DMS 273 treated with DMSO at 0.1 percent for 48 hours (cell line): ENCODE results near the gene PSPN.
"Not testable (repeated sequence)": the region's sequence is repeated elsewhere in the genome, so short reads cannot be mapped to it uniquely, and the experiment has no call there.

ENCODE experiments used
- DNase-seq: peaks from one replicate; lab custom pipeline; 2025; lab: John Stamatoyannopoulos, UW

PSPN gene

DNA sequence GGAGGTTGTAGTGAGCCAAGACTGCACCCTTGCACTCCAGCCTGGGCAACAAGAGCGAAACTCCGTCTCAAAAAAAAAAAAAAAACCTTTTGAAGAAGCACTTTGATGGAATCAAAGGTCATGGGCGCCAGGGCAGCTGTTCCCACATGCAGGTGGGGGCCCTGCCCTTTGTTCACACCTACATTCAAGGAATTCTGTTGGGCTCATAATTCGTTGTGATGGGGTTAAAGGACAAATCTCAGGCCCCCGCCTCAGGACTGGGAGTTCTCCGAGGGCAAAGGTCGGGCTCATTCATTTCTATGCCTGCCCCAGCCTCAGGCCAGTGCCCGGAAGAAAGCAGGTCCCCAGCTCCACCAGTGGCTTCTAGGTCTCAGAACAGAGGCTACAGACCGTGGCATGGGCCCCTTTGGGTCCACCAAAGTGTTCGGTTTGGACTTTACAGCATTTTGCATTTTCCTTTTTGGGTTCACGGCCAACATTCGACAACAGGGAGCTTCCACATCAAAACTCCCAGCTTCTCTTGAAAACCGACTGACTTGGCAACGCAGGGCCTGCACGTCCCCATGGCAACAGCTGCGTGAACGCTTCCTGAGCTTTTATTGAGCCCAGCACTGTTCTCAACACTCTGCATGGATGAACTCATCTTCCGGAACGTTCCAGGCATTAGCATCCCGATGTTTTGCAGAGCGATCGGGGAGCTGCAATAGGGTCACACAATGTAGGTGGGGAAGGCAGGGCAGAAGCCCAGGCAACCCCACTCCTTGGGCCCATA lies 27.3 kb upstream of the PSPN start:
- no peak for DNase-seq

GRCh38 chr19:6402058-6402457 lies 26.3 kb upstream of the PSPN start:
- no peak for DNase-seq

DNA sequence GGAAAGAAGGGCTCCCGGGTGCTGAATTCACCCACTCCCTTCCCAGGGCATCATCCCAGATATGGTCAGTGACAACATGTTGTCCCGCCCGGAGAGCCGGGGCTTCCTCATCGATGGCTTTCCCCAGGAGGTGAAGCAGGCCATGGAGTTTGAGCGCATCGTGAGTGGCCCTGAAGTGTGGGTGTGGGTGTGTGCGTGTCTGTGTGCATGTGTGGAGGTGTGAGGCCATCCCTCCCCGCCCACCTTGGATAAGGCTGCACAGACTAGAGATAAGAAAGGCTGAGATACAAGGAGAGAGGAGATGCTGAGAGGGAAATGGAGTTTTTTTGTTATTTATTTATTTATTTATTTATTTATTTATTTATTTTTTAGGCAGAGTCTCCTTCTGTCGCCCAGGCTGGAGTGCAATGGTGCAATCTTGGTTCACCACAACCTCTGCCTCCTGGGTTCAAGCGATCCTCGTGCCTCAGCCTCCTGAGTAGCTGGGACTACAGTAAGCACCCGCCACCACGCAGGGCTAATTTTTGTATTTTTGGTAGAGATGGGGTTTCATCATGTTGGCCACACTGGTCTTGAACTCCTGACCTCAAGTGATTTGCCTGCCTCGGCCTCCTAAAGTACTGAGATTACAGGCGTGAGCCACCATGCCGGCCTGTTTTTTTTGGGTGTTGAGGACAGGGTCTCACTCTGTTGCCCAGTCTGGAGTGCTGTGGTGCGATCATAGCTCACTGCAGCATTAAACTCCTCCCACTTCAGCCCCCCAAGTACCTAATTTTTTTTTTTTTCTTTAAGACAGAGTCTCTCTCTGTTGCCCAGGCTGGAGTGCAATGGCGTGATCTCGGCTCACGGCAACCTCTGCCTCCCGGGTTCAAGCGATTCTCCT lies 24.6 kb upstream of the PSPN start:
- DNase-seq, result not testable (repeated sequence)

- DNase-seq, result no peak
These were observed 20.6 kb upstream of the PSPN start for GRCh38 chr19:6396305-6396704.

GRCh38 chr19:6394831-6395230 lies 19.1 kb upstream of the PSPN start:
- DNase-seq, result no peak

DNA sequence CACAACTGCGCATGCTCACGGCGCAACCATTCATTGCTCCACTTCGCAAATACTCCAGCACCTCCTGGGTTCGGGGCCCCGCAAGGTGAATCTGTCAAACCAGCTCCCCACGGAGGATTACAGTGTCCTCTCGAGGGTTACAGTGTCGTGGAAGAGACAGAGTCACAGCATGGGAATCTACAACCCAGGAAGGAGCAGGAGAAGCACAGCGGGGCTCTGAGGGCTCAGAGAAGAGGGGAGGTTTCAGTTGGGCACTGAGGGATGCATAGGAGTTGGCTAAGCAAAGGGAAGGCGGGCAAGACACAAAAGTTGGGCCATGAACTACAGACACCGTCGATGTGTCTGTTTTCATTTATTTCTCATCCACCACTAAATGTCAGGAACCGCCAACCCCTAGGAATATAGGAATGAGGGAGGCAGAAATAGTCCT lies 18.3 kb upstream of the PSPN start:
- no peak for DNase-seq

- peak; percentile 81 for DNase-seq
These were observed 17.6 kb upstream of the PSPN start, which contains the start of gene GTF2F1 for GRCh38 chr19:6393074-6393982. GTF2F1 (minus strand) TSS chr19:6393164; CDS start chr19:6392995, 169 bp downstream.

GRCh38 chr19:6392221-6393073 lies 16.7 kb upstream of the PSPN start:
- DNase-seq, result no peak

DNA sequence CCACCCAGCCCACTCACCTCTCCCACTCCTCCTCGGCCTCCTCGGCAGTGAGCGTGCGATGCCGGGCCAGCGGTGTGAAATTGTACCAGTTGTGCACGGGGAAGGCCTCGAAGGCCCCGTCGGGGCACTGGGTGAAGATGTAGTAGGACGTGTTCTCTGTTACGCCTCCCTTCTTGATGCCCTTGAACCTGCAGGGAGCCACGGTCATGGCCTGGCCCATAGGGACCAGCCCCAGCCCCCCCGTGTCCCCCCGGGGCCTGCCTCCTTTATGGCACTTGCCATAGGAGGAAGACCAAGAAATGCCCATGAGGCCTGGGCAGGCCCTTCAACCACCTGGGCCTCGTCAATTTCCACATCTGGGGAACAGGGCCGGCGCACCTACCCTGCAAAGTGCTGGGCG lies 11.6 kb upstream of the PSPN start:
- no peak for DNase-seq

GRCh38 chr19:6384381-6384780 lies 8.6 kb upstream of the PSPN start:
- no peak for DNase-seq

- DNase-seq, result no peak
These were observed 7.5 kb upstream of the PSPN start for GRCh38 chr19:6383188-6383587.

- DNase-seq, result no peak
These were observed 5.5 kb upstream of the PSPN start for GRCh38 chr19:6381030-6381750.

DNA sequence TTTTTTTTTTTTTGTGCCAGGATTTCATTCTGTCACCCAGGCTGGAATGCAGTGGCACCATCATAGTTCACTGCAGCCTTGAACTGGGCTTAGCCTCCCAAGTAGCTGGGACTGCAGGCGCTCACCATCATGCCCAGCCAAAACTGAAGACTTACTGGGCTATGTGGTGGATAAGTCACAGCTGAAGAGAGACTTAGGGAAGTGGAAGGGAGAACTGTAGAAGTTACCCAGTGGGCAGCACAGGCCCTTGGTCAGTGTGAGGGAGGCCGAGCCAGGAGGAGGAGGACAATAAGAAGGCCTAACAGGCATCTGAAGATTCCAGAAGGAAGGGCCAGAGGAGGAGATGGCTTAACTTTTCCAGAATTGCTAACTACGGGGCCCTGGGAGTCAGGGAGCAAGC lies 4.0 kb upstream of the PSPN start:
- no peak for DNase-seq

DNA sequence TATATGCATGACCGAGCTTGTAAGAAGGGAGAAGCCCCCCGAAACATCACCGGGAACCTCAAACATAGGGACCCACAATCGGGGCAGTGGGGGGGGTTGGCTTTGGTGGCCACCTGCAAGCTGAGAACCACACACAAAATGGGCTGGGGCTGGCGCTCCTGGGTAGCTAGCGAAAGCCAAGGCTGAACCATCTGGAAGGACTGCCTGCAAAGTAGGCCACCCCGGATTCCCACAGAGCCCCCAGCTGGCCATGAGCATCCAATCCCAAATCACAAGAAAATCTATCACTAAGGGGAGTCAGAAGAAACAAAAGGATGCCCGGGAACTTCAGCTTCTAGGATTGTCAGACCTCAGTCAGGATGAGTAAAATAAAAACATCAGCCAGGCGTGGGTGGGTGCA lies 2.8 kb upstream of the PSPN start:
- no peak for DNase-seq

- DNase-seq, result no peak
These were observed 2.3 kb upstream of the PSPN start for GRCh38 chr19:6378041-6378440.

- DNase-seq, result no peak
These were observed 918 bp upstream of the PSPN start for GRCh38 chr19:6376512-6377190.

GRCh38 chr19:6374711-6375410 lies 872 bp downstream of the PSPN start:
- no peak for DNase-seq

GRCh38 chr19:6374161-6374709 lies 1.5 kb downstream of the PSPN start:
- DNase-seq, result no peak

GRCh38 chr19:6373813-6374108 lies 2.0 kb downstream of the PSPN start:
- DNase-seq, result no peak
